Effector memory CD4-positive, alpha-beta T cell (primary cell): ENCODE measurements around the gene SSTR3.

ENCODE experiments used
- DNase-seq, 3 donors: peaks; one replicate each; pipeline ENCODE4 v3.0.0-alpha.2; 2020
- H3K27ac ChIP-seq: 2 replicates; pipeline ENCODE4 v1.7.0; 2013; ENCODE audit warnings: mild to moderate bottlenecking, low read length, moderate library complexity; ENCODE audit not compliant: insufficient read depth, poor library complexity, severe bottlenecking
- H3K27me3 ChIP-seq: replicated peaks from 2 replicates; pipeline ENCODE4 v1.7.0; 2013; ENCODE audit warnings: mild to moderate bottlenecking, low read length; ENCODE audit not compliant: insufficient read depth, control insufficient read depth, poor library complexity, severe bottlenecking
- H3K36me3 ChIP-seq: 2 replicates; pipeline ENCODE4 v1.7.0; 2013; ENCODE audit warnings: mild to moderate bottlenecking, low read length, moderate library complexity; ENCODE audit not compliant: control insufficient read depth, insufficient read depth
- H3K4me1 ChIP-seq: 2 replicates; pipeline ENCODE4 v1.7.0; 2013; ENCODE audit warnings: low read length, mild to moderate bottlenecking; ENCODE audit not compliant: control insufficient read depth, insufficient read depth, poor library complexity, severe bottlenecking
- H3K4me3 ChIP-seq: 2 replicates; pipeline ENCODE4 v1.7.0; 2013; ENCODE audit warnings: low read length, low read depth, mild to moderate bottlenecking; ENCODE audit not compliant: insufficient read depth, poor library complexity, severe bottlenecking
- H3K9me3 ChIP-seq: 2 replicates; pipeline ENCODE4 v1.7.0; 2013; ENCODE audit warnings: mild to moderate bottlenecking, low read length, moderate library complexity; ENCODE audit not compliant: control insufficient read depth

SSTR3 gene

GRCh38 chr22:37210041-37210803, 2.1 kb downstream of the SSTR3 start:
- DNase-seq = no peak
- Histone ChIP-seq H3K4me1 (peaks cover 9% of the 10 kb centered on the region), H3K4me3 (no peak overlapping the region), H3K27me3 (no peaks in the 10 kb centered on the region), H3K9me3 (no peaks in the 10 kb centered on the region), H3K36me3 (no peaks in the 10 kb centered on the region), H3K27ac (no peak overlapping the region)

- Histone ChIP-seq H3K36me3 (no peaks in the 10 kb centered on the region), H3K27ac (no peak overlapping the region)
Observed at GRCh38 chr22:37209140-37209845, 3.0 kb downstream of the SSTR3 start.

GRCh38 chr22:37208401-37209139, 3.7 kb downstream of the SSTR3 start:
- no peak for DNase-seq
- Histone ChIP-seq H3K36me3 (no peaks in the 10 kb centered on the region), H3K4me1 (peaks cover 9% of the 10 kb centered on the region), H3K9me3 (no peaks in the 10 kb centered on the region), H3K27me3 (no peaks in the 10 kb centered on the region), H3K27ac (no peak overlapping the region), H3K4me3 (no peak overlapping the region)

More at GRCh38 chr22:37209140-37209845, 3.0 kb downstream of the SSTR3 start:
- no peaks in the 10 kb centered on the region for H3K9me3 ChIP-seq
- H3K27me3 ChIP-seq = no peaks in the 10 kb centered on the region
- H3K4me1 ChIP-seq = peaks cover 9% of the 10 kb centered on the region
- DNase-seq = no peak
- no peak overlapping the region for H3K4me3 ChIP-seq

- Histone ChIP-seq H3K4me3 (no peak overlapping the region), H3K4me1 (peaks cover 9% of the 10 kb centered on the region), H3K27ac (no peak overlapping the region), H3K36me3 (no peaks in the 10 kb centered on the region), H3K27me3 (no peaks in the 10 kb centered on the region), H3K9me3 (no peaks in the 10 kb centered on the region)
- DNase-seq = no peak
Observed at GRCh38 chr22:37207981-37208380, 4.3 kb downstream of the SSTR3 start.

- DNase-seq = no peak
- Histone ChIP-seq H3K27me3 (no peaks in the 10 kb centered on the region), H3K4me3 (no peak overlapping the region), H3K36me3 (no peaks in the 10 kb centered on the region), H3K9me3 (no peaks in the 10 kb centered on the region), H3K4me1 (peaks cover 9% of the 10 kb centered on the region), H3K27ac (no peak overlapping the region)
Observed at GRCh38 chr22:37206841-37207821, 5.1 kb downstream of the SSTR3 start.

GRCh38 chr22:37206118-37206840, 6.0 kb downstream of the SSTR3 start:
- no peaks in the 10 kb centered on the region for H3K27me3 ChIP-seq
- H3K36me3 ChIP-seq = no peaks in the 10 kb centered on the region
- H3K27ac ChIP-seq = no peak overlapping the region
- H3K9me3 ChIP-seq = no peaks in the 10 kb centered on the region
- no peak for DNase-seq
- peaks cover 9% of the 10 kb centered on the region for H3K4me1 ChIP-seq
- H3K4me3 ChIP-seq = no peak overlapping the region

- H3K4me3 ChIP-seq = no peak overlapping the region
- no peak for DNase-seq
- no peaks in the 10 kb centered on the region for H3K9me3 ChIP-seq
- no peaks in the 10 kb centered on the region for H3K27me3 ChIP-seq
- no peak overlapping the region for H3K27ac ChIP-seq
- peaks cover 9% of the 10 kb centered on the region for H3K4me1 ChIP-seq
- no peaks in the 10 kb centered on the region for H3K36me3 ChIP-seq
Observed at GRCh38 chr22:37205046-37205445, 7.2 kb downstream of the SSTR3 start.

GRCh38 chr22:37204045-37204655, 8.1 kb downstream of the SSTR3 start:
- DNase-seq = no peak
- Histone ChIP-seq H3K4me1 (peaks cover 18% of the 10 kb centered on the region), H3K36me3 (no peaks in the 10 kb centered on the region)

More at GRCh38 chr22:37204045-37204655, 8.1 kb downstream of the SSTR3 start:
- Histone ChIP-seq H3K4me3 (no peak overlapping the region), H3K27ac (no peak overlapping the region), H3K27me3 (no peaks in the 10 kb centered on the region), H3K9me3 (no peaks in the 10 kb centered on the region)
